ENCODE results near the gene CCDC187. TPM values are rescaled to one million over a fixed set of nuclear protein-coding genes. Genes with fewer than 3 reads are reported as not detected.

CCDC187 gene
- total RNA-seq, 2 experiments from 2014 or later, result 0.05 TPM; not detected in 1

- H3K9me3 Mint-ChIP-seq (ENCODE audit: low read depth), result no peaks in the 10 kb centered on the region
- ATAC-seq (no peak), DNase-seq (no peak)
- intact Hi-C loops (cut with DNase I, micrococcal nuclease), result no loop called here
- no peak overlapping the region for H3K4me3 Mint-ChIP-seq
- ChIA-PET POLR2A (no interaction called here), CTCF (interaction anchor here (0.7 kb wide), 1 partner anchor 60 kb away, joined by 3 read pairs; no protein-coding TSS in a partner anchor)
- H3K36me3 Mint-ChIP-seq (ENCODE audit: low read depth), result no peaks in the 10 kb centered on the region
- H3K4me1 Mint-ChIP-seq, result no peaks in the 10 kb centered on the region
- no peaks in the 10 kb centered on the region for H3K27me3 Mint-ChIP-seq
- no peak overlapping the region for H3K27ac Mint-ChIP-seq
Measured at GRCh38 chr9:136337416-136338395, 33.8 kb upstream of the CCDC187 start.

- no peaks in the 10 kb centered on the region for H3K4me1 Mint-ChIP-seq
- no peaks in the 10 kb centered on the region for H3K36me3 Mint-ChIP-seq (ENCODE audit: low read depth)
- H3K9me3 Mint-ChIP-seq (ENCODE audit: low read depth), result no peaks in the 10 kb centered on the region
- ChIA-PET CTCF (no interaction called here), POLR2A (no interaction called here)
- no peaks in the 10 kb centered on the region for H3K27me3 Mint-ChIP-seq
- no peak overlapping the region for H3K27ac Mint-ChIP-seq
- no peak overlapping the region for H3K4me3 Mint-ChIP-seq
- ATAC-seq (no peak), DNase-seq (no peak)
- intact Hi-C loops (cut with DNase I, micrococcal nuclease), result no loop called here
Measured at GRCh38 chr9:136336881-136337280, 33.0 kb upstream of the CCDC187 start.

DNA sequence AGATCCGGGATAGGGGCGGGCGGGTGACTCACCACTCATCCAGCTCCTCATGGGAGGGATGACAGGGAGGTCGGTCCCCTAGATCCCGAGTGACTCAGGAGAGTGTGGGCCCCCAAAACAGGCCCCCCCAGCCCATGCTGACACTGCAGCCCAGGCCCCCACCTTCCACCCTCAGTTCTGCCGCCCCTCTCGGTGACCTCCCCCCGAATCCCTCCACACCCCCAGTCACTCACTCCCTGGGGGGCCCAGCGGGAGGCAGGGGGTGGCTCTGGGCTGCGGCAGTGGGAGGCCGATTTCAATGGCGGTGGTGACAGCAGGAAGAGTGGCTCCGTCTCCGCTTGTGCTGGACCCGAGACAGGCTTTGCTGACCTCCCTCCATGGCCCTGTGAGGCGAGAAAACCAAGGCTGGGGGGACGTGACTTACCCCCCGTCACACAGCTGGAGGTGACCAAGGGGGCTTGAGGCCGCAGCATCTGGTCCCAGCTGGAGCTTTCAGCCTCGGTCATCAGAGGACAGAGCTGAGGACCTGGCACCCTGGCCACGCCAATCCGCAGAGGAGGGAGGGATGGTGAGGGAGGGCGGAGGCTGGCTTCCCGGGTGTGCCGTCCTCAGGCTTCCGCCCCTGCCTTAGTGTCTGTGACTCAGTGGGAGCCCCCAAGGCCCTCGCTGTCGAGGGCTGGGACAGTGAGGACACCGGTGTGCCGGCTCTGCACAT lies 32.4 kb upstream of the CCDC187 start:
- no peaks in the 10 kb centered on the region for H3K36me3 Mint-ChIP-seq (ENCODE audit: low read depth)
- no peak for DNase-seq
- no peaks in the 10 kb centered on the region for H3K9me3 Mint-ChIP-seq (ENCODE audit: low read depth)
- ATAC-seq, result no peak
- no peaks in the 10 kb centered on the region for H3K27me3 Mint-ChIP-seq
- intact Hi-C loops (cut with DNase I, micrococcal nuclease), result no loop called here
- POLR2A ChIA-PET, result no interaction called here
- H3K4me3 Mint-ChIP-seq, result no peak overlapping the region
- no peaks in the 10 kb centered on the region for H3K4me1 Mint-ChIP-seq
- no peak overlapping the region for H3K27ac Mint-ChIP-seq
- CTCF ChIA-PET, result no interaction called here

DNA sequence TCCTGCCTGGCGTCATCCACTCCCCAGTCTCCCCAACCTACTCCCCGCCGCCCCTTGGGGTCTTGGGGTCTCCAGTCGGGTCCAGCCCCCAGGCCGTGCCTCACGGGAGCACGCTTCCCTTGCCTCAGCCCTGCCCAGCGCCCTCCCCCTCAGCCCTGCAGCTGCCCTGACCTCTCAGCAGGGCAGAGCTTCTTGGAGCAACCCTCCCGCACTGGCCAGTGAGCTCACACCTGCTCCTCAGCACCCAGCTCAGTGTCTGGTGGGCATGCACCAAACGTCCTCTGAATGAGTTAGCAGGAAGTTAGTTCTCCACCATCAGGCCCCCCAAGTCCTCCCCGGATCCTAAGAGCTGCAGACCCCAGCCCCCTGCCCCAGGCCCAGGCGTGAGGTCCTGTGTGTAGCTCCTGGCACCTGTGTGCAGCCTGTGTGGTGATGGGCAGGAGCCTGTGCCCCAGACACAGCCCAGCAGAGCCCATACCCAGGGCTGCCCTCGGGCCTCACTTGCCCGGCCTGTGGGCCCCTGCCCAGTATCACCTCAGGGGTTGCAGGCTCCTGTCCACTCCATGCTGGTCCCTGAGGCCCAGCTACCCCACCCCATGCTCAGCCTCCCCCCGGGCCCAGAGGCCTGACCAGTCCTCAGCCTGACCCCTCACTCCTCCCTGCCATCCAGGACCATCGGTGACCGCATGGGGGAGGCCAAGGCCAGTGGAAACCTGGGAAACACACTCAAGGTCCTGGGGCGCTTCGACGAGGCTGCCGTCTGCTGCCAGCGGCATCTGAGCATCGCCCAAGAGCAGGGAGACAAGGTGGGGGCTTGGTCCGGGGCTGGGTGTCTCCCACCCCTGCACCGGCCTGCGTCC lies 31.6 kb upstream of the CCDC187 start:
- no peak overlapping the region for H3K27ac Mint-ChIP-seq
- POLR2A ChIA-PET, result no interaction called here
- CTCF ChIA-PET, result no interaction called here
- intact Hi-C loops (cut with DNase I, micrococcal nuclease), result no loop called here
- H3K27me3 Mint-ChIP-seq, result no peaks in the 10 kb centered on the region
- H3K4me1 Mint-ChIP-seq, result no peaks in the 10 kb centered on the region
- no peak overlapping the region for H3K4me3 Mint-ChIP-seq
- DNase-seq (no peak), ATAC-seq (no peak)
- H3K9me3 Mint-ChIP-seq (ENCODE audit: low read depth), result no peaks in the 10 kb centered on the region
- H3K36me3 Mint-ChIP-seq (ENCODE audit: low read depth), result no peaks in the 10 kb centered on the region

GRCh38 chr9:136334541-136334940 lies 30.6 kb upstream of the CCDC187 start:
- H3K4me3 Mint-ChIP-seq, result no peak overlapping the region

DNA sequence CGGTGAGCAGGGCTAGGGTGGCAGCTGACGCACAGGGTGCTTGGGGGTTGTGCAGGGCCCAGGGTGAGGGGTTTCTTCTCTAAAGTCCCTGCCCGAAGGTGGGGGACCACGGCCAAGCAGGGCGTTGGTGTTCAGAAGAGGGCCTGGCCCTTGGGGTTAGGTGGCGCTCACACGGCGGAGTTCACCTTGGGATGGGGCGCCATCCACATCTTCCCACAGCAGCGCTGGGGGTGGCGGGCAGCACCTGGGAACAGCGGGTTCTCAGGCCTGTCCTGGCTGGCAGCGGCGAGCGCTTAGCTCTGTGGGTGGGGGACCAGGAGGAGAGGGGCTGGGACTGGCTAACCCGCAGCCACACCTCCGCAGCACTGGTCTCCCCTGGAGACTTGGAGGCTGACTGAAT lies 29.6 kb upstream of the CCDC187 start:
- ATAC-seq (no peak), DNase-seq (no peak)
- Mint-ChIP-seq H3K36me3 (ENCODE audit: low read depth) (no peaks in the 10 kb centered on the region), H3K27ac (no peak overlapping the region), H3K9me3 (ENCODE audit: low read depth) (no peaks in the 10 kb centered on the region), H3K4me3 (no peak overlapping the region), H3K27me3 (no peaks in the 10 kb centered on the region), H3K4me1 (peaks cover 4% of the 10 kb centered on the region)
- intact Hi-C loops (cut with DNase I, micrococcal nuclease), result no loop called here
- POLR2A ChIA-PET, result no interaction called here
- CTCF ChIA-PET, result interaction anchor here (0.8 kb wide), 1 partner anchor 80 kb away, joined by 5 read pairs; no protein-coding TSS in a partner anchor

More at GRCh38 chr9:136334541-136334940, 30.6 kb upstream of the CCDC187 start:
- Mint-ChIP-seq H3K9me3 (ENCODE audit: low read depth) (no peaks in the 10 kb centered on the region), H3K27me3 (no peaks in the 10 kb centered on the region), H3K4me1 (no peaks in the 10 kb centered on the region), H3K36me3 (ENCODE audit: low read depth) (no peaks in the 10 kb centered on the region), H3K27ac (no peak overlapping the region)
- ATAC-seq (no peak), DNase-seq (no peak)
- intact Hi-C loops (cut with DNase I, micrococcal nuclease), result no loop called here
- ChIA-PET CTCF (no interaction called here), POLR2A (no interaction called here)

DNA sequence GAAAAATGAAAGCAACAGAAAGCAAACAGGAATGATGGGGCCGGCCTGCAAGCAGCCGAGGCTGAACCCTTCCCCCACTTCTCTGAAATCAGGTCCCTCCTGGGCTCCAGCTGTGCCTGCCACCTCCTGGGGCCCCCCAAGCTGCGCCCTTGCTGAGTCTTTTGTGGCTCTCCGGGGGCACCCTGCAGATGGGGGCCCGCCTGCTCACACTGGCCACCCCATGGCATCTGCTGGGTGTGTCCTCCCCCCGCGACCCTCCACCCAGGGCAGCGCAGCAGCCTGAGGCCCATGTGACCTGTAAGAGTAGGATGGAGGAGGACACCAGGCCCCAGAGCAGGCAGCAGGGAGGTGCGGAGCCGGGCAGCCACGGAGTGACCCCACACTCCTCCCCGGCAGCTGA lies 29.2 kb upstream of the CCDC187 start:
- no peak for ATAC-seq
- no peak for DNase-seq
- Mint-ChIP-seq H3K4me1 (peaks cover 4% of the 10 kb centered on the region), H3K27ac (no peak overlapping the region), H3K27me3 (no peaks in the 10 kb centered on the region), H3K9me3 (ENCODE audit: low read depth) (no peaks in the 10 kb centered on the region), H3K4me3 (no peak overlapping the region), H3K36me3 (ENCODE audit: low read depth) (no peaks in the 10 kb centered on the region)
- ChIA-PET CTCF (interaction anchor here (0.8 kb wide), 1 partner anchor 80 kb away, joined by 5 read pairs; no protein-coding TSS in a partner anchor), POLR2A (no interaction called here)
- intact Hi-C loops (cut with DNase I, micrococcal nuclease), result no loop called here

- Mint-ChIP-seq H3K27me3 (no peaks in the 10 kb centered on the region), H3K4me1 (peaks cover 4% of the 10 kb centered on the region), H3K36me3 (ENCODE audit: low read depth) (no peaks in the 10 kb centered on the region), H3K9me3 (ENCODE audit: low read depth) (no peaks in the 10 kb centered on the region), H3K4me3 (no peak overlapping the region), H3K27ac (no peak overlapping the region)
- POLR2A ChIA-PET, result no interaction called here
- intact Hi-C loops (cut with DNase I, micrococcal nuclease), result no loop called here
- ATAC-seq, result no peak
- DNase-seq, result no peak
- CTCF ChIA-PET, result interaction anchor here (0.8 kb wide), 1 partner anchor 79 kb away, joined by 5 read pairs; no protein-coding TSS in a partner anchor
Measured at GRCh38 chr9:136332482-136332983, 28.6 kb upstream of the CCDC187 start.

GRCh38 chr9:136331556-136332481 lies 27.9 kb upstream of the CCDC187 start:
- ATAC-seq (no peak), DNase-seq (no peak)
- H3K27ac Mint-ChIP-seq, result no peak overlapping the region
- no peaks in the 10 kb centered on the region for H3K9me3 Mint-ChIP-seq (ENCODE audit: low read depth)
- no peak overlapping the region for H3K4me3 Mint-ChIP-seq
- intact Hi-C loops (cut with DNase I, micrococcal nuclease), result no loop called here
- ChIA-PET POLR2A (no interaction called here), CTCF (no interaction called here)
- peaks cover 4% of the 10 kb centered on the region for H3K4me1 Mint-ChIP-seq
- no peaks in the 10 kb centered on the region for H3K27me3 Mint-ChIP-seq
- no peaks in the 10 kb centered on the region for H3K36me3 Mint-ChIP-seq (ENCODE audit: low read depth)

GRCh38 chr9:136331030-136331429 lies 27.1 kb upstream of the CCDC187 start:
- H3K4me1 Mint-ChIP-seq, result peaks cover 4% of the 10 kb centered on the region
- H3K9me3 Mint-ChIP-seq (ENCODE audit: low read depth), result no peaks in the 10 kb centered on the region
- ChIA-PET POLR2A (no interaction called here), CTCF (no interaction called here)
- H3K27ac Mint-ChIP-seq, result no peak overlapping the region
- DNase-seq (no peak), ATAC-seq (no peak)
- intact Hi-C loops (cut with DNase I, micrococcal nuclease), result no loop called here
- H3K27me3 Mint-ChIP-seq, result no peaks in the 10 kb centered on the region
- H3K4me3 Mint-ChIP-seq, result no peak overlapping the region
- H3K36me3 Mint-ChIP-seq (ENCODE audit: low read depth), result no peaks in the 10 kb centered on the region
